Lung (tissue), 12 donors: ENCODE results near the gene MAP3K4. TPM values are rescaled to one million over a fixed set of nuclear protein-coding genes. Genes with fewer than 3 reads are reported as not detected.
A peak's percentile ranks its signal among the peaks of the same experiment; 100 is the strongest.

Source experiments
- ATAC-seq: fragments of 200-7000 bp; cut with Tn5 transposase; one replicate; pipeline ENCODE4 v1.9.1; 2020; ENCODE audit warnings: moderate number of reproducible peaks; ENCODE audit not compliant: insufficient read depth, low FRiP score
- DNase-seq, 3 donors: peaks; one replicate each; pipeline ENCODE4 v3.0.0-alpha.2; 2013 to 2017
- H3K27ac ChIP-seq, 2 donors: one replicate each; pipeline ENCODE4 v1.5.1; 2013; ENCODE audit warnings: mild to moderate bottlenecking in 2 of 2, moderate library complexity in 2 of 2, control low read depth in 1 of 2, inconsistent platforms in 1 of 2, low read depth in 1 of 2, low read length in 1 of 2
- H3K27me3 ChIP-seq, 3 donors: one replicate each; pipeline ENCODE4 v1.5.1; 2013; ENCODE audit warnings: low read length in 2 of 3; ENCODE audit not compliant: control insufficient read depth in 3 of 3, insufficient read depth in 3 of 3
- H3K36me3 ChIP-seq, 4 donors: one replicate each; pipeline ENCODE4 v1.5.1; 2013; ENCODE audit warnings: low read length in 4 of 4, mild to moderate bottlenecking in 1 of 4, moderate library complexity in 1 of 4; ENCODE audit not compliant: control insufficient read depth in 4 of 4, insufficient read depth in 4 of 4
- H3K4me1 ChIP-seq, 5 donors: one replicate each; pipeline ENCODE4 v1.5.1; 2013; ENCODE audit warnings: low read length in 5 of 5, mild to moderate bottlenecking in 2 of 5, moderate library complexity in 1 of 5; ENCODE audit not compliant: control insufficient read depth in 5 of 5, insufficient read depth in 5 of 5
- H3K4me3 ChIP-seq: one replicate; pipeline ENCODE4 v1.5.1; 2013; ENCODE audit warnings: mild to moderate bottlenecking, control low read depth, moderate library complexity
- H3K9ac ChIP-seq, 2 donors: one replicate each; pipeline ENCODE4 v1.5.1; 2013; ENCODE audit warnings: low read length in 2 of 2, control low read depth in 1 of 2; ENCODE audit not compliant: insufficient read depth in 1 of 2
- H3K9me3 ChIP-seq, 4 donors: one replicate each; pipeline ENCODE4 v1.5.1; 2013; ENCODE audit warnings: low read length in 3 of 4, mild to moderate bottlenecking in 1 of 4, moderate library complexity in 1 of 4; ENCODE audit not compliant: control insufficient read depth in 4 of 4, insufficient read depth in 3 of 4
- CTCF ChIP-seq: IDR thresholded peaks from 2 replicates; pipeline ENCODE4 v1.5.1; 2012; ENCODE audit warnings: mild to moderate bottlenecking; ENCODE audit errors: control extremely low read depth, extremely low read depth
- WGBS, 2 donors: extraction: QIAGEN DNeasy Blood & Tissue Kit; methylation state at CpG; one replicate each; pipeline ENCODE4 v1.1.7; 2013; 5-methylcytosine and 5-hydroxymethylcytosine counted together
- polyA plus RNA-seq, 2 donors: library from polyadenylated mRNA; stranded (reverse); fragments of 200-250 nt; gene quantifications; one replicate each; pipeline ENCODE4 v1.2.1, GENCODE V29; 2013
- total RNA-seq, 2 donors: library from RNA; depleted of rRNA in 1 of 2; stranded (reverse); fragments of >200 nt in 1 of 2; gene quantifications; one replicate each; pipeline ENCODE4 v1.2.1, GENCODE V29; 2014 to 2021
- donor health status: control.
- donor health status: control.
- donor health status: Bipolar disorder and iron deficiency.
- donor health status: healthy.
- donor health status: DM: yes; HTN: yes; CAD: no.

MAP3K4 gene
- total and polyA plus RNA-seq, 4 donors: 8.6 to 56.8 (median 29.9) TPM

DNA sequence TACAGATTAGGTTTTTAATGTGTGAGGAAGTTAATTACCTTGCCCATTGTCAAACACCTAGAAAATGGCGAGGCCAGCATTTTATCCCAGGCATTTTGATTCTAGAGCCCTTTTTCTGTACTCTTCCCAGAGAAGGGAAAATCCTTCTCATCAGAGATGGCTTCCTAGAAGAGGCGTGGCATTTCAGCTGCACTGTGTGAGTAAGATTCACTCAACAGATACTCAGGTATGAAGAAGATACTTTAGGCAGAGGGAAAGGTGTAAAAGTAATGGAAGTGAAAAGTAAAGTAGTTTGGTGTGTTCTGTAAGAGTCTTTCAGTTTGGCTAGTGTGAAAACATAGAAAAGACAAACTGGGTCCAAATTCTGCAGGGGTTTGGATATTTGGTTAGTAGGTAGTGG is 113.8 kb downstream of the MAP3K4 start:
- Histone ChIP-seq H3K4me1 (no peaks in the 10 kb centered on the region), H3K36me3 (peaks cover 27 to 52% (median 39%) of the 10 kb centered on the region in 4 donors), H3K9me3 (no peaks in the 10 kb centered on the region), H3K27me3 (no peaks in the 10 kb centered on the region), H3K4me3 (no peak overlapping the region), H3K9ac (no peak overlapping the region), H3K27ac (no peak overlapping the region)
- DNase-seq (no peak), ATAC-seq (no peak)
- 97% methylated on average over 2 of the region's 2 CpGs for WGBS, 2 donors
- no peak for TF ChIP-seq CTCF

DNA sequence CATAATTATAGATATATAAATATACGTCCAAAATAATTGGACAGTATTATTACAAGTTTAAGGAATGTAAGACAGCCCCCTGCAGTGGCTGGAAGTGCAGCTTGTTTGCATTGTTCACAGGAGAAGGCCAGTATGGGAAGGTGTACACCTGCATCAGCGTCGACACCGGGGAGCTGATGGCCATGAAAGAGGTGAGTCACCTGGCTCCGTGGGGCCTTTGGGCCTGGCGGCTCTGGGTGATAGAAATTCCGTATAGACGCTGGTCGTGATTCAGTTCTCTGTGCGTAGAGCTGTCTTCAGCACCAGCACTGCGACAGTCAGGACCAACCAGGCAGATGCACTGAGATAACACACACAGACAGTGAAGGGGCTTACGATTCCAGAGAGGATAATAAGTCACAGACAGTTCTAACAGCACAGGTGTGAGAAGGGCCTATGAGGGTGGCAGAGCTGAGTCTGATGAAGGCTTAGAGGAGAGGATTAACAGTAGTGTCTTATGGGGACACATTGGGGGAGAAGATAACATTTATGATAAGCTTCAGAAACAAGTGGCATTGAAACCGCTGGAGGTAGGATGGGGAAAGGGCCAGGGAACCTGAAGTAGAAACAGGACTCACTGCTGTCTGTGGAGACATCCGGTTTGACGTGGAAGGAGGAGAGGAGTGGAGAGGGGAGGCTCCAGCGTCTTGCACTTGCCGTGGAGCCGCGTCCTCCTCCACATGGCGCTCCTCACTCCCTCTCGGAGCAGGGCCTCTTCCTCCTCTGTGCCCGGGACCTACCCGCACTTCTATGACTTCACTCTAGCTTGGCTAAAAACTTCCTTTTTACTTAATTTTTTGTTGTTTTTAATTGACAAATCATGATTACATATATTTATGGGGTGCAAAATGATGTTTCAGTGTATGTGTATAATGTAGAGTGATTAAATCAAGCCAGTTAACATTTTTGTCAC is 116.5 kb downstream of the MAP3K4 start:
- Histone ChIP-seq H3K9ac (no peak overlapping the region), H3K27me3 (no peaks in the 10 kb centered on the region), H3K27ac (peak overlapping the region in 1 of 2 donors; percentile 20), H3K36me3 (peaks cover 39 to 64% (median 49%) of the 10 kb centered on the region in 4 donors), H3K4me1 (no peaks in the 10 kb centered on the region), H3K4me3 (no peak overlapping the region), H3K9me3 (no peaks in the 10 kb centered on the region)
- no peak for DNase-seq
- no peak for ATAC-seq
- TF ChIP-seq CTCF: no peak
- WGBS, 2 donors: 75 to 88% methylated on average over 23 of the region's 23 CpGs

DNA sequence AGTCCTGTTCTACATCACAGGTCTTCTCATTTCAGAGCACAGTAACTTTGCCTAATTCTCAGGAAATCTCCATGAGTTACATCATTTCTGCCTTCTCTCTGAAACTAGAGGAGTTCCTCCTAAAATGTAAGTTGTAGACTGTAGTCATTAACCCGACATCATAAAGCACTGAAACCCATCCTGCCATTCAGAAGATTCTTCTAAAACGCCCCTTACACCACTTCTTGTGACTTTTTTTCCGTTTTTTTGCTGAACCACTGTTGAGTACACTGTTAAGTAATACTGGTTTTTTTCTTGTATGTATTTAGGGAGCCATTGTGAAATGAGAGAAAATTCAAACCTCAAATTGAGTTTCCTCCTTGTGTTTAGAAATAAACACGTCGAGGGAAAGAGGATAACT is 117.3 kb downstream of the MAP3K4 start:
- DNase-seq: no peak
- H3K4me3 ChIP-seq: no peak overlapping the region
- no peaks in the 10 kb centered on the region for H3K27me3 ChIP-seq
- TF ChIP-seq CTCF: no peak
- no peak overlapping the region for H3K27ac ChIP-seq
- ATAC-seq: no peak
- H3K9me3 ChIP-seq: no peaks in the 10 kb centered on the region
- WGBS, 2 donors: 40 to 74% methylated on average over 5 of the region's 5 CpGs
- H3K4me1 ChIP-seq: no peaks in the 10 kb centered on the region
- no peak overlapping the region for H3K9ac ChIP-seq
- H3K36me3 ChIP-seq: peaks cover 34 to 61% (median 47%) of the 10 kb centered on the region in 4 donors
